ENCODE measurements around the gene TRIM54. TPM values are rescaled to one million over a fixed set of nuclear protein-coding genes. Genes with fewer than 3 reads are reported as not detected.

The TRIM54 gene
- total RNA-seq, 1 experiment from 2014 or later = 9.8 TPM

DNA sequence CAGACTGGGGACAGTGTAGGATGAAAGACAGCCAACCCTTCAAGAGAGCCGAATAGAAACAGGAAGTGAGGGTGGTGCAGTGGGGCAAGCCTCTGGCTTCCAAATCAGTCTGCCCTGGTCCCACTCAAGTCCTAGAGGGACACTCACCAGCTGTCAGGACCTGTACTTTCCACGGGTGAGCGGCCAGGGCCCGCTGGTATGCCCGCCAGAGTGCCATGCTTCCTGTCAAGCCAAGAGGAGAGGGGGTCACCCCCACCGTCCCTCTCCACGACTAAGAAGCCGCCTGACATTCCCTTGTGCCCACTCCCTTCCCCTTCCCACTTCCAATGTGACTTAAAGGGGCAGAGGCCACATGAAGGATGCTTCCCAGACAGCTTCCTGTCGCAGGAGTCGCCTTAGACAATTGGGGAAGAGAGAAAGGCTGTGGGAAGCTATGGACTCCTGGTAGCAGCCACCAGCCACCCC, 40.1 kb downstream of the TRIM54 start:
- Histone ChIP-seq H3K36me3 (ENCODE audit: low read depth) (peaks cover 4% of the 10 kb centered on the region; the same call in 1 of the 2 replicates), H3K4me2 (peak overlapping the region; percentile 99), H3K27ac (peak overlapping the region; percentile 69), H2AFZ (peak overlapping the region; percentile 91), H4K20me1 (ENCODE audit: insufficient read depth) (no peaks in the 10 kb centered on the region), H3K27me3 (ENCODE audit: insufficient read depth, low read depth) (no peaks in the 10 kb centered on the region), H3K79me2 (ENCODE audit: low read depth) (peaks cover 23% of the 10 kb centered on the region), H3K9me3 (ENCODE audit: insufficient read depth, low read depth) (no peaks in the 10 kb centered on the region), H3K4me1 (replicated peaks; ENCODE audit: insufficient read depth) (peaks cover 28% of the 10 kb centered on the region), H3F3A (ENCODE audit: insufficient read depth, low read depth) (peaks cover 49% of the 10 kb centered on the region; the same call in 1 of the 2 replicates), H3K9me2 (ENCODE audit: insufficient read depth) (no peaks in the 10 kb centered on the region), H3K4me3 (peak overlapping the region; percentile 82)
- ChIA-PET POLR2A (ENCODE audit: unreplicated experiment) (interaction anchor here (0.6 to 0.7 kb wide), 4 partner anchors 31 to 124 kb away, joined by 3 to 24 read pairs (median 3); no protein-coding TSS in a partner anchor), CTCF (no interaction called here)
- BruUV-seq (replicated peaks) = TSS peak; percentile 87
- no peak for TF ChIP-seq EZH2 (IDR thresholded peaks at IDR 0.05; ENCODE audit: low read depth)
- TF ChIP-seq, protein P1, sequence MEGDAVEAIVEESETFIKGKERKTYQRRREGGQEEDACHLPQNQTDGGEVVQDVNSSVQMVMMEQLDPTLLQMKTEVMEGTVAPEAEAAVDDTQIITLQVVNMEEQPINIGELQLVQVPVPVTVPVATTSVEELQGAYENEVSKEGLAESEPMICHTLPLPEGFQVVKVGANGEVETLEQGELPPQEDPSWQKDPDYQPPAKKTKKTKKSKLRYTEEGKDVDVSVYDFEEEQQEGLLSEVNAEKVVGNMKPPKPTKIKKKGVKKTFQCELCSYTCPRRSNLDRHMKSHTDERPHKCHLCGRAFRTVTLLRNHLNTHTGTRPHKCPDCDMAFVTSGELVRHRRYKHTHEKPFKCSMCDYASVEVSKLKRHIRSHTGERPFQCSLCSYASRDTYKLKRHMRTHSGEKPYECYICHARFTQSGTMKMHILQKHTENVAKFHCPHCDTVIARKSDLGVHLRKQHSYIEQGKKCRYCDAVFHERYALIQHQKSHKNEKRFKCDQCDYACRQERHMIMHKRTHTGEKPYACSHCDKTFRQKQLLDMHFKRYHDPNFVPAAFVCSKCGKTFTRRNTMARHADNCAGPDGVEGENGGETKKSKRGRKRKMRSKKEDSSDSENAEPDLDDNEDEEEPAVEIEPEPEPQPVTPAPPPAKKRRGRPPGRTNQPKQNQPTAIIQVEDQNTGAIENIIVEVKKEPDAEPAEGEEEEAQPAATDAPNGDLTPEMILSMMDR (conservative IDR thresholded peaks at IDR 0.05) = no peak
- peak in 1 of 2 experiments; percentile 12 for DNase-seq
- intact Hi-C loops (cut with micrococcal nuclease; ENCODE audit: unreplicated experiment) = loop anchor here (2.0 to 10.0 kb wide), 3 partner anchors 34 to 305 kb away; partner anchors contain the start of genes ATRAID, CAD, CCDC121 and GPN1

DNA sequence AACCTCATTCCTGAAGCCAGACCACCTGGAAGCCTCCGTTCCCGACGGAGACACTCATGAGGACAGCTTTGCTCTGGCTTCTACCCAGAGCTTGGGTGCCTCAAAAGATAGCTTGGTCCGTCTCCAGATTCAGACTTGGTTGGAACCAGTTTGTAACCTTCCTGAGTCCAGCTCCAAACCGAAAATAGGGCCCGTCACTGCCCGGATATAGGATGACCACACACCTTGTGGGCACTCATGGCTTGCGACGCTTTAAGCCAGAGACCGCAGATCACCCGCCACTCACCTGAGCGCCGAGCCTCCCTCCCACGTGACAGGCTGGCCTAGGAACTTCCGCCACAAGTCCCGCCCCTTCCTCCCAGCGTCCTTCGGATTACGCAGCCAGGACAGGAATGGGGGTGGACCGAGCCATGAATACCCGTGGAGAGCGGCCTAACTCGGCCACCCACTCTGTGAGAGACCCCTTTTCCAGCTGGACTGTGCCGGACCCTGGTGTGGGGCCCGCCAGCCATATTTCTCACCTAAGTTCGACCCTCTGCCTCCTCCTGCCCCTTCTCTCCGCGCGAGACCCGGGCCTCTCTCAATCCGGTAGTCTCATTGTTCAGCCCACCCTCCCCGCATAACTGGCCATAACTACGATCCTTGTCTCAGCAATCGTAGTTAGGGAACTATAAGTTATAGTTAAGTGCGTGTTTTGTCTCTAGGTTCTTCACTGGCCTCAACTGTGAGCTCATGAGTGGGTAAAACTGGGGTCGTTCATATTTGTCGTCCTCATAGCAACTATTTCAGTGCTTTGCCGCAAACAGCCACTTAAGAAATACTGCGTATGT, 40.8 kb downstream of the TRIM54 start, which contains the start of gene MPV17:
Gene MPV17 (minus strand): TSS at position 332 of the 830 bp plus-strand sequence. CDS start 580 bp downstream, outside the sequence.
- ChIA-PET POLR2A (ENCODE audit: unreplicated experiment) (interaction anchor here (0.6 to 0.7 kb wide), 2 partner anchors 31 to 58 kb away, joined by 3 to 24 read pairs; no protein-coding TSS in a partner anchor), CTCF (no interaction called here)
- TSS peak; percentile 91 for BruUV-seq (replicated peaks)
- H3K4me2 ChIP-seq = peak within 1 kb of the TSS; percentile 99
- H3K9me3 ChIP-seq (ENCODE audit: insufficient read depth, low read depth) = no peaks in the 10 kb centered on the region
- H4K20me1 ChIP-seq (ENCODE audit: insufficient read depth) = no peaks in the 10 kb centered on the region
- intact Hi-C loops (cut with micrococcal nuclease; ENCODE audit: unreplicated experiment) = loop anchor here (2.0 to 10.0 kb wide), 3 partner anchors 34 to 304 kb away; partner anchors contain the start of genes ATRAID, CAD, CCDC121 and GPN1
- H3K27me3 ChIP-seq (ENCODE audit: insufficient read depth, low read depth) = no peaks in the 10 kb centered on the region
- TF ChIP-seq, protein P1 (conservative IDR thresholded peaks at IDR 0.05) = no peak
- no peak for TF ChIP-seq EZH2 (IDR thresholded peaks at IDR 0.05; ENCODE audit: low read depth)
- H3K4me3 ChIP-seq = peak within 1 kb of the TSS; percentile 82
- H3K36me3 ChIP-seq (ENCODE audit: low read depth) = peaks cover 8% of the 10 kb centered on the region; the same call in 1 of the 2 replicates
- H3K4me1 ChIP-seq (replicated peaks; ENCODE audit: insufficient read depth) = peaks cover 28% of the 10 kb centered on the region
- peaks cover 49% of the 10 kb centered on the region; the same call in 1 of the 2 replicates for H3F3A ChIP-seq (ENCODE audit: insufficient read depth, low read depth)
- peak; percentile 89 to 93 for DNase-seq
- peak within 1 kb of the TSS; percentile 91 for H2AFZ ChIP-seq
- peaks cover 23% of the 10 kb centered on the region for H3K79me2 ChIP-seq (ENCODE audit: low read depth)
- H3K27ac ChIP-seq = peak within 1 kb of the TSS; percentile 69
- no peaks in the 10 kb centered on the region for H3K9me2 ChIP-seq (ENCODE audit: insufficient read depth)

DNA sequence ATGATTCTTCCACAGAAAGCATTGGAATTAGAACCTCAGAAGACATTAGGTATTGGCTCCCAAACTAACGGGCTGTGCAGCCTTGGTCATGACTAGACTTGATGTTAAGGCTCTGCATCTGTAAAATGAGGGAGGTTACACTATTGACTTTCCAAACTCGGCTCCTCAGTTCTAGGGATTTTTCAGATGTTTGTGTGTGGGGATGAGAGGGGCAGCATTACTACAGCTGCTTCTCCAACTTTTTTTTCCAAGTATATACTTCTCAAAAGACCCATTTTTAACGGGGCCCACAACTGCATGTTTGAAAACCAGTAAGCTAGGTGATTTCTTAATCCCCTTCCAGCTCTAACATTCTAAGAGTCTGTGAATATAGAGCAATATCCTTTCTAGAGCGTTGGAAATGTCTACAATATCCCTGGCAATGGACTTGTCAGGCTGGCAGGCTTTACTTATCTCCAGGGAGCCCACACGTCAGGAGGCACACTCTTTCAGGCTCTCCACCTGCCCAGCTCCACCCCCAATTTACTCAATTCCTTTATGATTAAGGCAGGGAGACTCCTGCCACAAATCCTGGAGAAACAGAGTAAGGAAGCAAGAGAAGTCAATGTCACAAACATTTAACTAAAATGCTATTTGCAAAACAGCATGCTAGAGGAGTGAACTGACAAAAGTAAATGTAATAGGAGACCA, 41.5 kb downstream of the TRIM54 start:
- Histone ChIP-seq H3K4me1 (replicated peaks; ENCODE audit: insufficient read depth) (peaks cover 28% of the 10 kb centered on the region), H3K9me2 (ENCODE audit: insufficient read depth) (no peaks in the 10 kb centered on the region), H3K4me2 (peak overlapping the region; percentile 99), H3K4me3 (peak overlapping the region; percentile 82), H3K36me3 (ENCODE audit: low read depth) (peaks cover 12% of the 10 kb centered on the region; the same call in 1 of the 2 replicates), H3K9me3 (ENCODE audit: insufficient read depth, low read depth) (no peaks in the 10 kb centered on the region), H3K79me2 (ENCODE audit: low read depth) (peaks cover 23% of the 10 kb centered on the region), H2AFZ (peak overlapping the region; percentile 91), H3F3A (ENCODE audit: insufficient read depth, low read depth) (peaks cover 53% of the 10 kb centered on the region; the same call in 1 of the 2 replicates), H4K20me1 (ENCODE audit: insufficient read depth) (no peaks in the 10 kb centered on the region), H3K27ac (peak overlapping the region; percentile 69), H3K27me3 (ENCODE audit: insufficient read depth, low read depth) (no peaks in the 10 kb centered on the region)
- CTCF ChIA-PET = interaction anchor here (0.6 kb wide), 1 partner anchor 480 kb away, joined by 5 read pairs; no protein-coding TSS in a partner anchor
- intact Hi-C loops (cut with micrococcal nuclease; ENCODE audit: unreplicated experiment) = loop anchor here (2.0 to 10.0 kb wide), 3 partner anchors 33 to 304 kb away; partner anchors contain the start of genes ATRAID, CAD, CCDC121 and GPN1
- no peak for TF ChIP-seq EZH2 (IDR thresholded peaks at IDR 0.05; ENCODE audit: low read depth)
- TF ChIP-seq, protein P1 (conservative IDR thresholded peaks at IDR 0.05) = no peak
- no peak for DNase-seq
- no TSS peak for BruUV-seq (replicated peaks)
- POLR2A ChIA-PET (ENCODE audit: unreplicated experiment) = interaction anchor here (0.6 kb wide), 2 partner anchors 166 to 1573 kb away, joined by 3 to 4 read pairs; no protein-coding TSS in a partner anchor
